Prostate gland (tissue), 2 donors: ENCODE data around the gene CFTR. TPM values are rescaled to one million over a fixed set of nuclear protein-coding genes. Genes with fewer than 3 reads are reported as not detected.
A peak's percentile ranks its signal among the peaks of the same experiment; 100 is the strongest.

Experiments
- DNase-seq: peaks from one replicate; pipeline ENCODE4 v3.0.0-alpha.2; 2019; ENCODE audit warnings: low spot score
- H3K27ac ChIP-seq, 2 donors: fragments of 200-600 bp; sonication (generic); 2 replicates each; pipeline ENCODE4 v1.5.1; 2017 to 2019
- H3K27me3 ChIP-seq: fragments of 200-600 bp; sonication (generic); replicated peaks from 2 replicates; pipeline ENCODE4 v1.5.1; 2019; ENCODE audit not compliant: insufficient read depth
- H3K36me3 ChIP-seq, 2 donors: fragments of 200-600 bp; sonication (generic); 1 replicate in 1 of 2; 2 replicates in 1 of 2; pipeline versions ENCODE4 v1.5.1 to v1.8.1; 2017 to 2019
- H3K4me1 ChIP-seq: fragments of 200-600 bp; sonication (generic); replicated peaks from 2 replicates; pipeline ENCODE4 v1.5.1; 2019
- H3K4me3 ChIP-seq, 2 donors: fragments of 200-600 bp; sonication (generic); 2 replicates each; pipeline ENCODE4 v1.5.1; 2017 to 2019
- H3K9me3 ChIP-seq: fragments of 200-600 bp; sonication (generic); 2 replicates; pipeline ENCODE4 v1.5.1; 2017
- CTCF ChIP-seq, 4 experiments: fragments of 200-600 bp in 2 of 4; fragments of 450-650 bp in 2 of 4; sonication (generic) in 2 of 4; IDR thresholded peaks; 1 replicate in 3 of 4; 2 replicates in 1 of 4; pipeline ENCODE4 v1.5.1; 2016 to 2019; ENCODE audit warnings: antibody characterized with exemption in 4 of 4, mild to moderate bottlenecking in 2 of 4, moderate library complexity in 2 of 4
- POLR2A ChIP-seq: fragments of 450-650 bp; IDR thresholded peaks from one replicate; pipeline ENCODE4 v1.6.1; 2016; ENCODE audit warnings: antibody characterized with exemption, mild to moderate bottlenecking
- POLR2AphosphoS5 ChIP-seq: sonication (generic); formaldehyde crosslinking; IDR thresholded peaks from one replicate; pipeline ENCODE4 v1.6.1; 2017; ENCODE audit warnings: antibody characterized with exemption
- WGBS: methylation state at CpG from one replicate; pipeline ENCODE4 v1.1.5; 2018; 5-methylcytosine and 5-hydroxymethylcytosine counted together
- intact Hi-C: fragments of 100-400 bp; cut with DNase I; formaldehyde crosslinking; loops from one replicate; pipeline ENCODE4 v1.14.2; 2022
- total RNA-seq, 2 donors: library from RNA; depleted of rRNA; stranded (reverse); fragments of >200 nt; gene quantifications; one replicate each; pipeline ENCODE4 v1.1.0, GENCODE V29; 2016

The CFTR gene
- total RNA-seq, 2 donors from 2014 or later: 2.9 to 5.6 TPM

GRCh38 chr7:117468174-117468573 lies 11.7 kb upstream of the CFTR start:
- TF ChIP-seq CTCF (IDR thresholded peaks at IDR 0.05) (no peak), POLR2AphosphoS5 (no peak), POLR2A (no peak)

DNA sequence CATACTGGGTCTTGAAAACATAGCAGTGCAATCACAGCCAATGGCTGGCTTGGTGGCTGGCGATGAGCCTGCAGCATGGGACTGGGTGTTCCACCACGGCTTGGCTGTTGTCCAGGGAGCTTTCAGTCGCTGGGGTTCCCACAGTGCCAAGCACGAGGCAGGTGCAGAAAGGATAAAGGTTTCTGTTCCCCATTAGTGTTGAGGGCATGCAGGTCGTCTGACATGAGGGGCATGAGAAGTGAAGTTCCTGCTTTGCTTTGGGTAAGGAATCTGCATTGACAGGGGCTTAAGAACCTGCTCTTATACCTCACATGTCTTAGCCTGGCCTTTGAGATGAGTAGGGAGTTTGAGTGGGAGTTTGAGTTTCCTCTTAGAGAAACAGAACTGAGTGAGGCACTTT lies 9.0 kb upstream of the CFTR start:
- Histone ChIP-seq H3K4me1 (no peaks in the 10 kb centered on the region), H3K4me3 (no peak overlapping the region), H3K9me3 (no peaks in the 10 kb centered on the region), H3K27ac (no peak overlapping the region), H3K36me3 (no peaks in the 10 kb centered on the region), H3K27me3 (no peaks in the 10 kb centered on the region)
- no peak for TF ChIP-seq CTCF (IDR thresholded peaks at IDR 0.05)
- TF ChIP-seq POLR2AphosphoS5: no peak
- TF ChIP-seq POLR2A: no peak
- 50% methylated on average over 5 of the region's 5 CpGs for WGBS
- intact Hi-C loops: no loop called here
- DNase-seq: peak; percentile 23

More at GRCh38 chr7:117468174-117468573, 11.7 kb upstream of the CFTR start:
- no peaks in the 10 kb centered on the region for H3K27me3 ChIP-seq
- H3K27ac ChIP-seq: no peak overlapping the region
- H3K36me3 ChIP-seq: no peaks in the 10 kb centered on the region
- H3K9me3 ChIP-seq: no peaks in the 10 kb centered on the region
- intact Hi-C loops: no loop called here
- H3K4me3 ChIP-seq: no peak overlapping the region
- H3K4me1 ChIP-seq: no peaks in the 10 kb centered on the region
- DNase-seq: no peak
- WGBS: 92% methylated on average over 2 of the region's 2 CpGs

- Histone ChIP-seq H3K36me3 (no peaks in the 10 kb centered on the region), H3K27me3 (no peaks in the 10 kb centered on the region), H3K4me1 (no peaks in the 10 kb centered on the region), H3K4me3 (no peak overlapping the region), H3K27ac (no peak overlapping the region), H3K9me3 (no peaks in the 10 kb centered on the region)
- TF ChIP-seq POLR2A (no peak), POLR2AphosphoS5 (no peak), CTCF (IDR thresholded peaks at IDR 0.05) (no peak)
- no peak for DNase-seq
- intact Hi-C loops: no loop called here
Observed at GRCh38 chr7:117472335-117472734, 7.5 kb upstream of the CFTR start.

- WGBS: 80% methylated on average over 4 of the region's 4 CpGs
- TF ChIP-seq POLR2A: no peak
- no peak for TF ChIP-seq CTCF (IDR thresholded peaks at IDR 0.05)
- Histone ChIP-seq H3K4me1 (no peaks in the 10 kb centered on the region), H3K27me3 (no peaks in the 10 kb centered on the region), H3K9me3 (no peaks in the 10 kb centered on the region), H3K36me3 (no peaks in the 10 kb centered on the region), H3K4me3 (no peak overlapping the region), H3K27ac (no peak overlapping the region)
- no peak for DNase-seq
- intact Hi-C loops: no loop called here
Observed at GRCh38 chr7:117476557-117477215, 3.1 kb upstream of the CFTR start.

DNA sequence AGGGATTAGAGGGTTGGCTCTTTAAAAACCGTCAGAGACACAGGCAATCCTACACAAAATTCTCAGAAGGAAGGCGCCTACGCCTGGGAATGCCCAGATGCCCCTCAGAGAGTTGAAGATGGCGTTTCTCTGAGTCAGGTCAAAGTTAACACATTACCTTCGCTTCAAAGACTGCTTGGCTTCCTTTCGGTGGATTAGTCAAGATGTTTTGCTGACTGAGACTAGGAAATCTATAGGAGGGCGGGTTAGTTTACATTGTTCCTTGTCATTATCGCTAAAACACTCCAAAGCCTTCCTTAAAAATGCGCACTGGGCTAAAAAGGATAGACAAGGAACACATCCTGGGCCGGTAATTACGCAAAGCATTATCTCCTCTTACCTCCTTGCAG lies 995 bp upstream of the CFTR start:
- no peaks in the 10 kb centered on the region for H3K27me3 ChIP-seq
- TF ChIP-seq POLR2A: no peak
- TF ChIP-seq CTCF (IDR thresholded peaks at IDR 0.05): no peak
- TF ChIP-seq POLR2AphosphoS5: no peak
- H3K27ac ChIP-seq: no peak overlapping the region
- H3K4me1 ChIP-seq: no peaks in the 10 kb centered on the region
- H3K36me3 ChIP-seq: no peaks in the 10 kb centered on the region
- 55% methylated on average over 11 of the region's 11 CpGs for WGBS
- DNase-seq: no peak
- H3K4me3 ChIP-seq: peak overlapping the region in 1 of 2 donors; percentile 38
- intact Hi-C loops: no loop called here
- H3K9me3 ChIP-seq: no peaks in the 10 kb centered on the region
